ENCODE data around the gene CCDC117. TPM values are rescaled to one million over a fixed set of nuclear protein-coding genes. Genes with fewer than 3 reads are reported as not detected.

The CCDC117 gene
- total RNA-seq, 4 donors from 2014 or later: 19.9 to 27.4 (median 20.1) TPM

DNA sequence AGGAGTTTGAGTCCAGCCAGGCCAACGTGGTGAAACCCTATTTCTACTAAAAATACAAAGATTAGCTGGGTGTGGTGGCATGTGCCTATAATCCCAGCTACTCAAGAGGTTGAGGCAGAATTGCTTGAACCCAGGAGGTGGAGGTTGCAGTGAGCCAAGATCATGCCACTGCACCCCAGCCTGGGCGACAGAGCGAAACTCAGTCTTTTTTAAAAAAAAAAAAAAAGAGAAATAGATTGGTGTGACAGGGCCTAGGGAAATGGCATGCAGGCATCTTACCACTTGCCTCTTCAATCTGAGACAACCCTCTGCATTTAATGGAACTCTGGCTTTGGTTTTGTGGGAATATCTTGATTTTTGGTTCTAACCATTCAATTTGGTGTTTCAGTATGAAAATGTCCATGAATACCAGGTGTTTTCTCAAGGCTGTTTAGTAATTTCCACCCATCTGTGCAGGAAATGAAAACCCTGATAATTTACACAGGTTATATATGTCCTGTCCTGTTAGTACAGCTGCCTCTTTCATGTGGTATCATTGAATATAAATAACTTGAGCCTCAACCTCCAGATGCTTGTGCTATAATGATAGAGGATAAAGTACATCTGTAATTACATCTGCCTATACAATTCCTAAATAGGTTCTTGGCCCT is 19.5 kb downstream of the CCDC117 start:
- no peak for DNase-seq (ENCODE audit: extremely low spot score)
- WGBS: 80% methylated on average over 3 of the region's 3 CpGs
- Histone ChIP-seq H3K27me3 (no peaks in the 10 kb centered on the region), H3K4me3 (no peak overlapping the region), H3K4me1 (peaks cover 10 to 30% (median 23%) of the 10 kb centered on the region in 4 donors), H3K9me3 (no peaks in the 10 kb centered on the region), H3K36me3 (peaks cover 41 to 82% (median 62%) of the 10 kb centered on the region in 4 donors), H3K27ac (replicated peaks in 1 of 4) (no peak overlapping the region)
- TF ChIP-seq, protein P1, sequence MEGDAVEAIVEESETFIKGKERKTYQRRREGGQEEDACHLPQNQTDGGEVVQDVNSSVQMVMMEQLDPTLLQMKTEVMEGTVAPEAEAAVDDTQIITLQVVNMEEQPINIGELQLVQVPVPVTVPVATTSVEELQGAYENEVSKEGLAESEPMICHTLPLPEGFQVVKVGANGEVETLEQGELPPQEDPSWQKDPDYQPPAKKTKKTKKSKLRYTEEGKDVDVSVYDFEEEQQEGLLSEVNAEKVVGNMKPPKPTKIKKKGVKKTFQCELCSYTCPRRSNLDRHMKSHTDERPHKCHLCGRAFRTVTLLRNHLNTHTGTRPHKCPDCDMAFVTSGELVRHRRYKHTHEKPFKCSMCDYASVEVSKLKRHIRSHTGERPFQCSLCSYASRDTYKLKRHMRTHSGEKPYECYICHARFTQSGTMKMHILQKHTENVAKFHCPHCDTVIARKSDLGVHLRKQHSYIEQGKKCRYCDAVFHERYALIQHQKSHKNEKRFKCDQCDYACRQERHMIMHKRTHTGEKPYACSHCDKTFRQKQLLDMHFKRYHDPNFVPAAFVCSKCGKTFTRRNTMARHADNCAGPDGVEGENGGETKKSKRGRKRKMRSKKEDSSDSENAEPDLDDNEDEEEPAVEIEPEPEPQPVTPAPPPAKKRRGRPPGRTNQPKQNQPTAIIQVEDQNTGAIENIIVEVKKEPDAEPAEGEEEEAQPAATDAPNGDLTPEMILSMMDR (IDR thresholded peaks at IDR 0.05): no peak
- TF ChIP-seq POLR2A (IDR thresholded peaks at IDR 0.05; ENCODE audit: low read depth) (no peak), POLR2AphosphoS5 (IDR thresholded peaks at IDR 0.05) (no peak), EP300 (IDR thresholded peaks at IDR 0.05) (no peak)
- intact Hi-C loops (cut with DNase I): no loop called here

DNA sequence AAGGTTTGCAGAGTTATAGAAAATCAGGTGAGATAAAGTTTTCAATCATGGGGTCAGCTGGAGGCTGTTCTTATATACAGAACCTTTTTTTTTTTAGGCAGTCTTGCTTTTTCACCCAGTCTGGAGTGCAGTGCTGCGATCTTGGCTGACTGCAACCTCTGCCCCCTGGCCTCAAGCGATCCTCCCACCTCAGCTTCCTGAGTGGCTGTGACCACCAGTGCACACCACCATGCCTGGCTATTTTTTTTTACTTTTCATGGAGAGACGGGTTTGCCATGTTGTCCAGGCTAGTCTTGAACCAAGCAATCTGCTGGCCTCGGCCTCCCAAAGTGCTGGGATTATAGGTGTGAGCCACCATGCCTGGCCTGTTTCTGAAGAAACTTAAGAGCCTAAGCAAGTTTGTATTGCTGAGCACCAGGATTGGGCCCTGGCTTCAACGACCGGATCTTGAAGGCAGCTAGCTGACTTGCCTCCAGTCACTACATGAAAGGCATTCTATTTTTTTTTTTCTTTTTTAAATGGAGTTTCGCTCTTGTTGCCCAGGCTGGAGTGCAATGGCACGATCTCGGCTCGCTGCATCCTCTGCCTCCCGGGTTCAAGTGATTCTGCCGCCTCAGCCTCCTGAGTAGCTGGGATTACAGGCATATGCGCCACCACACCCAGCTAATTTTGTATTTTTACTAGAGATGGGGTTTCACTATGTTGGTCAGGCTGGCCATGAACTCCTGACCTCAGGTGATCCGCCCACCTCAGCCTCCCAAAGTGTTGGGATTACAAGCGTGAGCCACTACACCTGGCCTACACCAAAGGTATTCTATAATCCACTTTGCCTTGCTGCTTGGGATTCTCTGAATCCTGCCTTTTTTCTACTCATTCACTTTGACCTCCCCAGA is 20.2 kb downstream of the CCDC117 start:
- H3K4me3 ChIP-seq: no peak overlapping the region
- H3K9me3 ChIP-seq: no peaks in the 10 kb centered on the region
- no peak for DNase-seq (ENCODE audit: extremely low spot score)
- intact Hi-C loops (cut with DNase I): no loop called here
- no peaks in the 10 kb centered on the region for H3K27me3 ChIP-seq
- no peak overlapping the region for H3K27ac ChIP-seq (replicated peaks in 1 of 4)
- H3K36me3 ChIP-seq: peaks cover 41 to 81% (median 60%) of the 10 kb centered on the region in 4 donors
- H3K4me1 ChIP-seq: peaks cover 18 to 37% (median 31%) of the 10 kb centered on the region in 4 donors
- 87% methylated on average over 15 of the region's 15 CpGs for WGBS
- no peak for TF ChIP-seq EP300 (IDR thresholded peaks at IDR 0.05)
- no peak for TF ChIP-seq POLR2A (IDR thresholded peaks at IDR 0.05; ENCODE audit: low read depth)
- no peak for TF ChIP-seq POLR2AphosphoS5 (IDR thresholded peaks at IDR 0.05)
- TF ChIP-seq, protein P1 (IDR thresholded peaks at IDR 0.05): no peak

DNA sequence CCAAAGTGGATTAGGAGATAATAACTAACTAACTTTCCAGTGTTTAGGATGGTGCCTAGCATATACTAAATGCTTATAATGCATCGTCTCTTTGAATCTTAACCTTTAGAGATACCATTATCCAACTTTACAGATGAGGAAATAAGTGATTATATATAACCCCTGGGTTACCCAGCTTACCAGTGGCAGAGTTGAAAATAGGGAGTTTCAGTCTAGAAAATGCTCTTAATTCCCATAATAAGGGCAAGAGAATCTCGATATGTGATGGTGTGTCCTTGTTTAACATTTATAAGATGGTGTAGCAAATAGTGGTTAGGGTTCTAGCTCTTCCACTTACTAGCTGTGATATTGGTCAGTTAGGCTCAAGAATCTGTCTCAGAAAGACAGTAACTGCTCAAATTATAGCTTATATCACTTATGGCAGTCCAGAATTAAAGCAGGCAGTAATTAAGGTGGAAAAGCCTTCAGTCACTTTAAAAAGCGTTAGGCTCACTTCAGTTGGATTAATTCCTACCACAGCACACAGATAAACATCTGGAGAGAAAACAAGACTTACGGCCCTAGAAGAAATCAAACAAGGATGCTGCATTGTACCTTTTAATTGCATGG is 21.6 kb downstream of the CCDC117 start:
- Histone ChIP-seq H3K27ac (replicated peaks in 1 of 4) (peak overlapping the region in 1 of 4 donors; percentile 5), H3K9me3 (no peaks in the 10 kb centered on the region), H3K4me1 (peaks cover 32 to 49% (median 44%) of the 10 kb centered on the region in 4 donors), H3K4me3 (no peak overlapping the region), H3K27me3 (no peaks in the 10 kb centered on the region), H3K36me3 (peaks cover 34 to 77% (median 59%) of the 10 kb centered on the region in 4 donors)
- WGBS: 76% methylated on average over 4 of the region's 4 CpGs
- DNase-seq (ENCODE audit: extremely low spot score): no peak
- TF ChIP-seq EP300 (IDR thresholded peaks at IDR 0.05) (no peak), POLR2AphosphoS5 (IDR thresholded peaks at IDR 0.05) (no peak), POLR2A (IDR thresholded peaks at IDR 0.05; ENCODE audit: low read depth) (no peak)
- TF ChIP-seq, protein P1 (IDR thresholded peaks at IDR 0.05): no peak
- intact Hi-C loops (cut with DNase I): no loop called here

DNA sequence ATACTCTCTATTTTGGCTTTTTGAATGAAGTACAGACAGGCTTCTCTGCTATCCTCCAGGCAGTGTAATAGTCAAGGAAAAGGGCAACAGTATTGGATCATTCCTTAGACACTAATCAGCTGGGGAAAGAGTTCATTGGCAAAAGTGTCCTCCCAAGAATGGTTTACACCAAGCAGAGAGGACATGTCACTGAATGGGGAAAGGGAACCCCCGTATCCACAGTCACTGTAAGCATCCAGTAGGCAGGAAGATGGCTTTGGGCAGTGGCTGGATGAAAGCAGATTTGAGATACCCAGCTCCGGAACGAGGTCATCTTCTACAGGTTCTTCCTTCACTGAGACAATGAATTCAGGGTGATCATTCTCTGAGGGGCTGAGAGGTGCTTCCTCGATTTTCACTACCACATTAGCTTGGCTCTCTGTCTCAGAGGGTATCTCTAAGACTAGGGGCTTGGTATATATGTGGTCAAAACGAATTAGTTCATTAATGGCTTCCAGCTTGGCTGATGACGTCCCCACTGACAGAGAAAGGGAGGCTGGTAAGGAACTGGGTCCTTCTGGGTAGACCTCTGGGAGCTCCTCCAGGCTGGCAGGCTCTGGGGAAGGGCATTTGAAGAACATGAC is 22.7 kb downstream of the CCDC117 start:
- 86% methylated on average over 6 of the region's 6 CpGs for WGBS
- H3K4me3 ChIP-seq: no peak overlapping the region
- peaks cover 34 to 68% (median 56%) of the 10 kb centered on the region in 4 donors for H3K36me3 ChIP-seq
- DNase-seq (ENCODE audit: extremely low spot score): no peak
- intact Hi-C loops (cut with DNase I): no loop called here
- H3K27ac ChIP-seq (replicated peaks in 1 of 4): no peak overlapping the region
- H3K9me3 ChIP-seq: no peaks in the 10 kb centered on the region
- TF ChIP-seq EP300 (IDR thresholded peaks at IDR 0.05) (no peak), POLR2AphosphoS5 (IDR thresholded peaks at IDR 0.05) (no peak), POLR2A (IDR thresholded peaks at IDR 0.05; ENCODE audit: low read depth) (no peak)
- TF ChIP-seq, protein P1 (IDR thresholded peaks at IDR 0.05): no peak
- H3K4me1 ChIP-seq: peaks cover 36 to 49% (median 49%) of the 10 kb centered on the region in 4 donors
- H3K27me3 ChIP-seq: no peaks in the 10 kb centered on the region
